ENCODE measurements around the gene CCDC9.

- TF ChIP-seq CTCF (IDR thresholded peaks at IDR 0.05) (no peak), EZH2 (IDR thresholded peaks at IDR 0.05) (no peak), EZH2phosphoT487 (IDR thresholded peaks at IDR 0.05) (no peak)
These were observed 40.7 kb upstream of the CCDC9 start for GRCh38 chr19:47215581-47215980.

Measured in neural progenitor cell (in vitro differentiated cells).